ENCODE data around the gene GOLGA6L10. TPM values are rescaled to one million over a fixed set of nuclear protein-coding genes. Genes with fewer than 3 reads are reported as not detected.
"Not testable (repeated sequence)": the region's sequence is repeated elsewhere in the genome, so short reads cannot be mapped to it uniquely, and the experiment has no call there.

Gene GOLGA6L10
- total RNA-seq, 1 donor from 2014 or later: 4.1 TPM

GRCh38 chr15:82342632-82343374 is 6.5 kb downstream of the GOLGA6L10 start:
- not testable (repeated sequence) for DNase-seq

DNA sequence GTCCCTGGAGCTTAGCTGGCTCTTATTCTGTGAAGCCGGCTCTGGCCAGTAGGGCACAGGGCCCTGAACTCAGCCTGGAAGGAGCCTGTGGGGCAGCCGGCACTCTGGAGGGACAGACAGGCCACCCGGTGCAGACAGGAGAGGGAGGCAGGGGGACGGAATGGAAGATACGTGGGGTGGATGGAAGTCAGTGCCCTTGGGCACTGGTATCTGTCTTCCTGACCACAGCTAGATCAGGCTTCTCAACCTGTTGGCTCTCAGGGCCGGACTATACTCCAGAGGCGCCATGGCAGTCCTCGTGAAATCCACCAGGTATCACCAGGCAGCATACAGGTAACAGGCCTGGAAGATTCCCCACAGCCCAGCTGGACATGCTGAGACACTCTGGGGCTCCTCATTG is 10.7 kb downstream of the GOLGA6L10 start:
- DNase-seq: not testable (repeated sequence)

- not testable (repeated sequence) for DNase-seq
Measured at GRCh38 chr15:82338053-82338452, 11.2 kb downstream of the GOLGA6L10 start.

- not testable (repeated sequence) for DNase-seq
Measured at GRCh38 chr15:82337051-82337450, 12.2 kb downstream of the GOLGA6L10 start.

DNA sequence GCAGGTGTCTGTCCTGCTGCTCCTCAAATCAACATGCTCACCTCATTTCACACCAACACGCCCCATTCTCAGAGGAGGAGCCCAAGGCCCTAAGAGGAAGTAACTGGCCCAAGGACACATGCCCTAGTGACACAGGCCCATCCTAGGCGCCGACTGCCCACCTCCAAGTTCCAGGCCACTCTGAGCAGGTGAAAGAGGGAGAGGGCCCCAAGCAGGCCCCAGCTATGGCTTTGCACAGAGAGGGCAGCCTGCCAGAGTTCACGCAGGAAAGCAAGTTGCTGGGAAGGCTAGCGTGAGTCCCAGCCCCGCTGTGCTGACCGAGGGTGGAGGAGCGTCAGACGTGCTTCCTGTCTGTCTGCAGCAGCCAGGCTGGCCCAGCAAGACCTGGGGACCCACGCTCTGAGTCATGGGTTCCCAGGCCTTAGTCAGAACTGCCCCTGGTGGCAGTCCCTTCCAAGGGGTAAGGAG is 13.1 kb downstream of the GOLGA6L10 start:
- DNase-seq: not testable (repeated sequence)

- not testable (repeated sequence) for DNase-seq
Measured at GRCh38 chr15:82335006-82335405, 14.3 kb downstream of the GOLGA6L10 start.

DNA sequence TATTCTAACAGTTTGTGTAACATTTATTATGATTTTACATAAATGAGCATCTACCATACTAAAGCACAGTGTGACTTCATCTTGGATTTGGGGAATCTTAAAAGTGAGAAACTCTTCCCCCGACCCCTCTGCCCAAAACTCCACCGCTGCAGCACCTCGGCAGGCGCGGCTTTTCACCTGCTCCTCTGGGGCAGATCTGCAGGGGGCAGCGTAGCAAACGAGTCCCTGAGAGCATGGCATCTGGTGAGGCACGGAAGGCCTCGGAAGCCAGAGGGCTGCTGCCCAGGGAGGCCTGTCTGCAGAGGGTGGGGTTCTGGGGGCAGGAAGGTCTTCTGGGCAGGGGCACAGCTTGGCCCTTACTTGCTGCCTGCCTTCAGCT is 14.7 kb downstream of the GOLGA6L10 start:
- not testable (repeated sequence) for DNase-seq

GRCh38 chr15:82333603-82334553 is 15.4 kb downstream of the GOLGA6L10 start:
- not testable (repeated sequence) for DNase-seq

DNA sequence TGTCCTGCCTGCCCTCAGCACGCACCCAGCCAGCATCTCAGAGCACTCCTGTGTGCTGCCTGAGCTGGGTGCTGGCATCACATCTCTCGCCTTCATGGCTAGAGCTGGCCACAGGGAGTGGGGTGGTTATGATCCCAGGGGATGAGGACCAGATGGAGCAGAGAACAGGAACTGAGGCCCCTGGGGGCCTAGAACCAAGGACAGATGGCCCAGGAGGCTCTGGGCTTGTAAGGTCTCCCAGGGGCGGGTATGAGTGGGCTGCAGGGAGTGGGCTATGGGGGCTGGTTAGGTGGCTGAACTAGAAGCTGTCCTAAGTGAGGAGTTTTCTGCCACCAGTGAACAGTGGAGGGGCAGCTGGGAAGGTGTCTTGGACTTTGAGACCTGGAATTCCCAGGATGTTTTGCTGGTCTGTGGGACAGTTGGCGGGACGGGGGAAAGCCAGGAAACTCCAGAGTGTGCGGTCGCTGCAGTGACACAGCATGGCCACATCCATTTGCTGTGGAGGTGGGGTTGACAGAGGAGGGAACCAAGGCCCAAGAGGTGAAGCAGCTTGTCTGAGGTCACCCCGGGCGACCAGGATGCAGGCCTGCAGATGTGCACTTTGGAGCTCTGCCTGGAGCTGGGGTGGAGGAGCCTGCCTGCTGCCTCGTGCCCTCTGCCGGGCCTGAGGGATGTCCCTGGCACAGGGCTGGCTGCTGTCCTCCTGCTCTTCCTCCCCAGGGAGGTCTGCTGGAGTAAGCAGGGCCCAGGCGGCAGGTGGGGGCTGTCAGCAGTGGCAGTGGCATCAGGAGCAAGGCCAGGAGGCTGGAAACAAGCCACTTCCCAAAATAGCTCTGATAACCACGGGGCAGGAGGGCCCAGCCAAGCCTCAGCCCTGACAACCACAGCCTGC is 16.3 kb downstream of the GOLGA6L10 start:
- peak; percentile 75 for DNase-seq

DNA sequence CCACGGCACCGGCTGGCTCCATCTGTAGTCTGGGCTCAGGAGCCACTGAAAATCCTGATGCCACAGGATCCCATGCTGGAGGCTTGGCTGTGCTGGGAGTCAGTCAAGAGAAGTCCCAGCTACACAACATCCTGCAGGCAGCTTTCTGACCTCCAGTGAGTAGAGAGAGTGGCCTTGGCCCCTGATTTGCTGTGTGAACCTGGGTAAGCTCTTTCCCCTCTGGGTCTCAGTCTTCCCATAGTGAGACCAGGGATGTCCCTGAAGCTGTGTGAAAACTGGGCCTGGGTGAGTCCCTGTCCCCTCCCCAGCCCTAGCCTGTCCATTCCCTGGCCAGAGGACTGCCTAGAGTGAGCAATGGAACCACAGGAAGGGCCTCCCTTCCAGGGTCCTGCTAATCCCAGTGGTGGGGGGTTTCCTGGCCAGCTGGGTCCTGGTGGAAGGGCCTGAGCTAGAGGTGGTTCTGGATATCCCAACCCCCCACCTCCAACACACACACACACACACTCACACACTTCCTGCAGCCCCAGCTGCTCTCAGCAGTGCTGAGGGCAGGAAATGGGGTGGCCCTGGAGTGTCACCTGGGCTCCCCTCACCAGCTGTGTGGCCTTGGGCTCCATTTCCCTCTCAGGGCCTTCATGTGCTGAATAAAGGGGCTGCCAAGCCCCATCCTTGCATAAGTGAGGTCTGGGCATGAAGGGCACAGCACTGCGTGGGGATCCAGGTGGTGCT is 17.5 kb downstream of the GOLGA6L10 start:
- DNase-seq: not testable (repeated sequence)

DNA sequence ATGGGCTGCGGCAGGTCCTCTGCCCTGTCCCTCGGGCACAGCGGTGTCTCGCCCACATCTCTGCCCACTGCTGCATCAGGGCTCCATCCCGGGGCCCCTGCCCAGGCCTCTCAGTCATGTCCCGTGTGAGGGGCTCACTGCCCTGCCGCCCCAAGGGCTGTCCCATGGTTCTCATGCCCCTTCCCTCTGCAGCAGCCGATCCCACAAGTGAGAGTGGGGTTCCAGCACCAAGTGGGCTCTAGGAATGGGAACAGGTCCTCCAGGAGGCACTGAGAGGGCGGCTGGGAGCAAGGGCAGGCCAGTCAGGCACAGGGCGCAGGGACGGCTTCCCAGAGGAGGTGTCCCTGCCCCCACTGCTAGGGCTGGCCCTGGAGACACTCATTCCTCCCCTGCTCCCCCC is 18.4 kb downstream of the GOLGA6L10 start:
- DNase-seq: not testable (repeated sequence)

- not testable (repeated sequence) for DNase-seq
Measured at GRCh38 chr15:82329039-82329438, 20.2 kb downstream of the GOLGA6L10 start.

DNA sequence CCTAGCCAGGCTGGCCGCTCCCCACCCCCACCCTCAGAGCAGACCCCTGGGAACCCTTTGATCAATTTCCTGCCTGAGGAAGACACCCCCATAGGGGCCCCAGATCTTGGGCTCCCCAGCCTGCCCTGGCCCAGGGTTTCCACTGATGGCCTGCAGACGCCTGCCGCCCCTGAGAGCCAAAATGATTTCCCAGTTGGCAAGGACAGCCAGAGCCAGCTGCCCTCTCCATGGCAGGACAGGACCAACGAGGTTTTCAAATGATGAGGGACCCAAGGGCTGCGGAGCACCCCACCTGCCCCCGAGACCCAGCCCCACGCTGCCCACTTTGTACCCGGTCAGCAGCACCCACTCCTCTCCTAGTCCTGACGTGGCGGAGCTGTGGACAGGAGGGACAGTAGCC is 21.9 kb downstream of the GOLGA6L10 start:
- DNase-seq: not testable (repeated sequence)

- DNase-seq: not testable (repeated sequence)
Measured at GRCh38 chr15:82326896-82327295, 22.4 kb downstream of the GOLGA6L10 start.

DNA sequence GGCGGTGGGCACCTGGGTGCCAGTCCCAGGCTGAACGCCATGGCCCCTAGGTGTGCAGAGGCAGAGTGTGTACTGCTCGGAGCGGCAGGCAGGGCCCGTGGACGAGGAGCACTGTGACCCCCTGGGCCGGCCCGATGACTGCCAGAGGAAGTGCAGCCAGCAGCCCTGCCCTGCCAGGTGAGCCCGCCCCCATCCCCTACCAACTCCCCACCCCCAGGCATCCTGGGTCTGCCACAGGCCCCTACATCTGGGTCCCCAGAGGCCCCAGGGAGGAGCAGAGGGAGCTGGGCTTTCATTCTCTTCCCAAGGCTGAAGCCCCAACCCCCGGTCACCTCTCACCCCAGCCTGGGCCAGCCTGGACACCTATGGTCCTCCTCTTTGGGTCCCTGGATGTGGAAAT is 23.6 kb downstream of the GOLGA6L10 start:
- DNase-seq: not testable (repeated sequence)

DNA sequence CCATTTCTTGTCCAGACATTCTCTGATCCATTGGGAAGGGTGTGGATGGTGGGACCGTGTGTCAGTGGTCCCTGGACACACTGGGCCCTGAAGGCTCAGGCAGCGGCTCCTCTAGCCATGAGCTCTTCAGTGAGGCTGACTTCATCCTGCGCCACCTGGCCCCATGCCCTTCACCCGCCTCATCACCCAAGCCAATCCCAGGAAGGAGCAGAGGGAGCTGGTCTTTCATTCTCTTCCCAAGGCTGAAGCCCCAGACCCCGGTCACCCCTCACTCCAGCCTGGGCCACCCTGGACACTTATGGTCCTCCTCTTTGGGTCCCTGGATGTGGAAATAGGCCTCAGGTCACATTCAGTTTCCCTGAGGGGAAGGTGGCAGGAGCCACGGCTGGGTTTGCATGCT is 24.4 kb downstream of the GOLGA6L10 start:
- DNase-seq: not testable (repeated sequence)

DNA sequence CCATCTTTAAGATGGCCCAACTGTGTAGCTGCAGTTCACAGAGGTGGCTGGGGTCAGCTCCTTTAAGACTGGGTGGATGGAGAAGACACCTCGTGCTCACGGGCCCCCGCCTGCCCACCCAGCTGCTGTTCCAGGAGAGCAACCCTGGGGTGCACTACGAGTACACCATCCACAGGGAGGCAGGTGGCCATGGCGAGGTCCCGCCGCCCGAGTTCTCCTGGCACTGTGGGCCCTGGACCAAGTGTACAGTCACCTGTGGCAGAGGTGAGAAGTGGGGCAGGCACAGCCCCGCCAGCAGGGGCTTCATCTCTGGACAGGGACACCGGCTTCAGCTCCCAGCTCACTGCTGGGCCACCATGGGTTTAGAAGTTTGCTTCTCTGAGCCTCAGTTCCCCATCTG is 26.8 kb downstream of the GOLGA6L10 start:
- DNase-seq: not testable (repeated sequence)

DNA sequence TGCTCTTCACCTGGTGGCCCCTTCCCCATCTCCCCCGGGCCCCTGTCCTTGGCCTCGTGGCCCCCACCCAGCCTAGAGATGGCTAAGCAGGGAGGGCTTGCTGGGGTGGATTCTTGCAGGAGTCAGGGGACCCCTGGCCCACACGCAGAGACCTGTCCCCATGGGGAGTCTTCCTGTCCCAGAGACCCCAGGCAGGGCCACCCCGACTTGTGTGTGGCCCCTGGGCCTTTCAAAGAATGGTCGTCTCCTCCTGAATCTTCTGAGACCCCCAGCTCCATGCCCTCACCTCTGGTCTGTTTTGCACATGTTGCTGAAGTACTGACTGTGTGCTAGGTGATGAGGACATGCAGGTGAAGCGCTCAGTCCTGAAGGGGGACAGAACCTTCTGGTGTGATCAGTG is 28.4 kb downstream of the GOLGA6L10 start:
- DNase-seq: not testable (repeated sequence)

DNA sequence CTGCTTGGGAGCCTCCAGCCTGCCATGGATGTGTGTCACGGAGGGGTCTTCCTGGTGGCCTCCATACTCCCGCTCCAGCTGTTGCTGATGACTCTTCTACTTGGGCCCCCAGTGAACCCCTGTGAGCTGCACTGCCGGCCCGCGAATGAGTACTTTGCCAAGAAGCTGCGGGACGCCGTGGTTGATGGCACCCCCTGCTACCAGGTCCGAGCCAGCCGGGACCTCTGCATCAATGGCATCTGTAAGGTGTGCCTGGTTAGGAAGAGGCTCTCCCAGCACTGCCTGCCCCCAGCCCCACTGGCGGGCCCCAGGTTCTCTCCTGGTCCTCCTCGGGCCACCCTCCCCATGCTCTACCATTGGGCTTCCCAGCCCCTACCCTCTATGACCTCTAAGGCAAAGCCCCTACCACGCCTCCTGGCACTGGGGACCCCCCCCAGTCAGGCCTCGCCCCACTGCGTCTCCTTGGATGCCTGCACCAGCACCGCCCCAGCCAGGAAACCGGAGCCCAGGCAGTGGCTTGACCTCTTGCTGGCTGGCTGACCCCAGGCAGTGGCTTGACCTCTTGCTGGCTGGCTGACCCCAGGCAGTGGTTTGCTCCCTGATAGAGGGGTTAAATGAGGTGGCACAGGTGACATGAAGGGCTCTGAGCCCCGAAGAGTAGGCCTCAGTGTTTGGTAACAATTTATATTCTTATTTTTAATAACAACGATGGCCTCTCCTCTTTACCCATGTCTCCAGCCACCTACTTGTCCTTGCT is 29.6 kb downstream of the GOLGA6L10 start:
- DNase-seq: not testable (repeated sequence)

- not testable (repeated sequence) for DNase-seq
Measured at GRCh38 chr15:82318281-82318680, 31.0 kb downstream of the GOLGA6L10 start.
